GM18517 (cell line): ENCODE results near the gene KIF24.
A peak's percentile ranks its signal among the peaks of the same experiment; 100 is the strongest.
"Not testable (repeated sequence)": the region's sequence is repeated elsewhere in the genome, so short reads cannot be mapped to it uniquely, and the experiment has no call there.

Source experiments
- ATAC-seq: cut with Tn5 transposase; IDR thresholded peaks from one replicate; pipeline ENCODE4 v1.9.1; 2021; ENCODE audit warnings: mild to moderate bottlenecking, moderate library complexity; ENCODE audit not compliant: unreplicated experiment

Gene KIF24

DNA sequence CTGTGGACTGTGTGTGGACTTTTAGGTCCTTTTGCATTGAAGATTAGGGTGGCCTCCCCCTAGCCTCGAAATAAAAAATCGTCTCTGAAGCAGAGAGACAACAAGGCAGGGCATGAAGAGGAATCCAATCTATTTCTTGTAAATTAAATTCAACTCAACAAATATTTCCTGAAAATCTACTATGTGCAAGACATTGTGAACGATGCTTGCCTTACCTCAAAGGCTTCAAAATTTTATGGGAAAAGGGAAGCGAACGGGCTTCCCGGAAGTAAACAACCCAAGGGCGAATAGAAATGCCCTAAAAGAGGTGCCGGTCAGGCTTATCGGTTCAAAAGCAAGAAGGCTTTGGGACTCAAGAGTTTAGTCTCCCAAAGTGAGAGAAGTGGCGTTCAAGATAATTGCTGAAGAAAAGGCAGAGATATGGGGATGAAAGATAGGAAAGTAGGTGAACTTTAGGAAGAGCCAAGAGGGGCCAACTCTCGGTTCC lies 525 bp downstream of the KIF24 start:
- ATAC-seq: peak; percentile 7

DNA sequence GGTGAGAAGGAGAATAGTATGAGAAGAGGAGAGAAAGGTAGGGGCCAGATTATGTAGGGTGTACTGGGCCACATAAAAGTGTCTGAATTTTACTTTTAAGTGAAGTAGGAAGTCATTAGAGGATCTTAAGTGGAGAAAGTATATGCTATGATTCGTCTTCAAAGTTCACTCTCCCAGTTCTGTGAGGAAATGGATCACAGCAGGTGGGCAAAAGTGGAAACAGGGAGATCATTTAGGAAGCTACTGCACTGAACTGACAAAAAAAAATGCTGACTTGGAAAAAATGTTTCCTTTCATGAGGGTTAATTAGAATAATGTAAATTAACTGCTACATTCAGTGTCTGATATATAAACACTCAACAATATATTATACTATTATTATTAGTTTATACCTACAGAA lies 2.4 kb downstream of the KIF24 start:
- no peak for ATAC-seq

DNA sequence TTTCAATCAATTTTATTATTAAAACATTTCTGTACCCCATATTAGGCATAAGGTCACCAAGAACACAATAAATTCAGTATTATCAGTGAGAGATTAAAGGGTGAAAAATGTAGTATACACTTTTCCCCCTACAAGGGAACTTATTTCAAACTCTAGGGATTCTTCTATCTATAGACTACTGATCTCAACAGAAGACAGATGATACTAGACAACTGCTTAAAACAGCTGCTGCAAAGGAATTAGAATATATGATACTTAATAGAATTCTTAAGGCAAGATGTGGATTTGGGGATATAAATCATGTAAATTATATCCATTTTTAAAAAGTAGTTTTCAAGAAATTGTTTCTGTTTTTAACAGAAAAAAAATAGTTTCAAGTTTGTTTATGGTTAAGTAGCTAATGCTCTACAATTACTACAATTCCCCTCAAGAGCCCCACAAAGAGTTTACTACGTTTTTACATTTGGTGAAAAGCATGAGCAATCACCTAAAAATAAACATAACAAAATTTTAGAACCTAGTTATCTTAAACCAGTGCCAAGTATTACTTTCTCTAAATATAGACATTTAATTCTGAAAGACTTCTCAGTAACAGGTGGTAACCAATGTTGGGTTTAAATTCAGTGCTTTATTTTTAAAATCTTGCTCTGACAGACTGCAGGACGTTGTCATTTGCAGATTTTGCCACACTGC lies 6.0 kb downstream of the KIF24 start:
- no peak for ATAC-seq

DNA sequence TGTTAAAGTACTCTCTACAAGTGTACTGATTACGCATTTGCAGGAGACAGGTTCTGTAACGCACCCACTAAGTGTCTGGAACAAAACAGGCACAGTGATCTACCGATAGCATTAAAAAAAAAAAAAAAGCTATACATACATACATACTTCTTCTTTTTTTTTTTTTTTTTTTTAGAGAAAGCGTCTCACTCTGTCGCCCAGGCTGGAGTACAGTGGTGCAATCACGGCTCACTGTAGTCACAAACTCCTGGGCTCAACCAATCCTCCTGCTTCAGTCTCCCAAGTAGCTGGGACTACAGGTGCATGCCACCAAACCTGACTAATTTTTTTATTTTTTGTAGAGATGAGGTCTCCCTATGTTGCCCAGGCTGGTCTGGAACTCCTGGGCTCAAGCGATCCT lies 7.6 kb downstream of the KIF24 start:
- no peak for ATAC-seq

DNA sequence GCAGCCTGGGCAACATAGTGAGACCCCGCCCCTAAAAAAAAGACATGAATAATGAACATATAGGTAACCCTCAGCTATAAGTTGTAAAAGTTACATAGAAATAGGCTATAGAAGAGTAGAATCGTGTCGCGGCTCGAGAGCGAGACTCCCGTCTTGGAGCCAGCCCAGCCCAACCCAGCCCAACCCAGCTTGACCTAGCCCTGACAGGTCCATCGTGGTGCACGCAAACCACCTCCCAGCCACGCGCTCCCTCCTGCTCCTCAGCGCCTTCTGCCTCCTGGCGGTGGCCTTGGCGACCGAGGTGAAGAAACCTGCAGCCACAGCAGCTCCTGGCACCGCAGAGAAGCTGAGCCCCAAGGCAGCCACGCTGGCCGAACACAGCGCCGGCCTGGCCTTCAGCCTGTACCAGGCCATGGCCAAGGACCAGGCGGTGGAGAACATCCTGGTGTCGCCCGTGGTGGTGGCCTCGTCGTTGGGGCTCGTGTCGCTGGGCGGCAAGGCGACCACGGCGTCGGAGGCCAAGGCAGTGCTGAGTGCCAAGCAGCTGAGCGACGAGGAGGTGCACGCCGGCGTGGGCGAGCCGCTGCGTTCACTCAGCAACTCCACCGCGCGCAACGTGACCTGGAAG lies 10.8 kb downstream of the KIF24 start:
- ATAC-seq: no peak

DNA sequence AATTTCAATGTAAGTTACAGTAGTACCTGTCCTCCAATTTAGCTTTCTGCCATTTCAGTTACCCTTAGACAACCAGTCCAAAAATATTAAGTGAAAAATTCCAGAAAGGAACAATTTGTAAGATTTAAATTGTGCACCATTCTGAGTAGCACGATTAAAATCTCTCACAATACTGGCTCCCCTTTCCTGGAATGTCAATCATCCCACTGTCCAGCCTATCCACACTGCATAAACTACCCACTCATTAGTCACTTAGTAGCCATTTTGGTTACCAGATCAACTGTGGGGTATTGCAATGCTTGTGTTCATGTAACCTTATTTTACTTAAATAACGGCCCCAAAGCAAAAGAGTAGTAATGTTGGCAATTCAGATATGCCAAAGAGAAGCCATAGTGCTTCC lies 11.6 kb downstream of the KIF24 start:
- no peak for ATAC-seq

DNA sequence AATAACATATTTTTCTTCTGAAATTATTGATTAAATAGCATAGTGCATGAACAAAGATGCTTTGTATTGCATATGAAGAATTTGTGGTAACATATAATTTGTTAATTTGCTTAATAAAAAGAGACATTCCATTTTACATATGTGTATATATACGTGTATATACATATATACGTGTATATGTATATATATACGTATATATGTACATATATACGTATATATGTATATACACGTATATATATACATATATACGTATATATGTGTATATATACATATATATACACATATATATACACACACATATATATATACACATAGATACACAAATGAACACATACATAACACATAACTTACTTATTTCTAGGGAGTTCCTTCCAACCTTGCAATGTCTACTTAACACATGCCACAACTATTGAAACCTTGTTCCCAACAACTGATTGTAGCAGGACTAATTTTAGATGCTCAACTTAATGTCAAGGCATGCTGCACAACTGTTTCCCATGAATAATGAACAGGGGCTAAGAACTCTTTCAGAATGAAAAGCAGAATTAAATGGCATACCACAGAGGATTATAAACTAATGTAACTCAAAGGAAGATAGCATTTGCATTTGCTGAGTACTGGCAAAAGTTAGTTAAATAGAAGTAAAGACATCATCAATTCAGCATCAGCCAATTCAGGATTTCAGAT lies 17.4 kb downstream of the KIF24 start:
- ATAC-seq: no peak

DNA sequence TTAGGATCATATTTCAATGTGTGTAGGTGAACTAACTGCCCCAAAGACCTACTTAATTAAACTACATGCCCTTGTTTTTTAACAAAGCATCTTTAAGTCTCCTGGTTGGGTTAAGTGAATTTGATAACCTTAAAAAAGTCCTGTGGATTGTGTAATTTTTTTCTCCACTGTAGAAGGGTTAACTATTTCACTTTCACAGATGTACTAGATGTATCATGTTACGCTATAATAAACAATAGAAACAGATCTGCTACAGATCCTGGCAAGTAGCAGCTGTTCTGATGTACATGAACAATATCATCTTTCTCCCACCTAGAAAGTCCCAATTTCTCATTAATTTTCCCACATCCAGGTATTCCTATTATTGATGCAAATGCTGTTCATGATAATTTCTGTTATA lies 18.9 kb downstream of the KIF24 start:
- no peak for ATAC-seq

DNA sequence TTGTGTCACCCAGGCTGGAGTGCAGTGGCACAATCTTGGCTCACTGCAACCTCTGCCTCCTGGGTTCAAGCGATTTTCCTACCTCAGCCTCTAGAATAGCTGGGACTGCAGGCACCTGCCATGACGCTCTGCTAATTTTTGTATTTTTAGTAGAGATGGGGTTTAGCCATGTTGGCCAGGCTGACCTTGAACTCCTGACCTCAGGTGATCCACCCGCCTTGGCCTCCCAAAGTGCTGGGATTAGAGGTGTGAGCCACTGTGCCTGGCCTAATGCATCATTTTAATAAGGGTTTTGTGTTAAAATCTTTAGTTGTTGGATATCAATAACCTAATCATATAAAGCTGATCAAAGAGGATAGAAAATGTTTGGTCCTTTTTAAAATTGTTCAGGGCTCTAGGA lies 20.8 kb downstream of the KIF24 start:
- not testable (repeated sequence) for ATAC-seq

DNA sequence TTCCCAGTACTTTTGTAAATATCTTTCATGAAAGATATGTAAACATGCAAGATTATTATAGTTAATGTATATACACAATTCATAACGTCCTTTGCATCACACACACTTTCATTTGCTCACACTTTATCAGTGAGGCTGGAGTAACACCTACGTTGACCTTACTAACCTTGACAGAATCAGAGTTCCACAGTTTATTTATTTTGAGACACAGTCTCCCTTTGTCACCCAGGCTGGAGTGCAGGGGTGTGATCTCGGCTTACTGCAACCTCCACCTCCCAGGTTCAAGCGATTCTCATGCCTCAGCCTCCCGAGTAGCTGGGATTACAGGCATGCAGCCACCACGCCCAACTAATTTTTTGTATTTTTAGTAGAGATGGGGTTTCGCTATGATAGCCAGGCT lies 28.0 kb downstream of the KIF24 start:
- not testable (repeated sequence) for ATAC-seq

DNA sequence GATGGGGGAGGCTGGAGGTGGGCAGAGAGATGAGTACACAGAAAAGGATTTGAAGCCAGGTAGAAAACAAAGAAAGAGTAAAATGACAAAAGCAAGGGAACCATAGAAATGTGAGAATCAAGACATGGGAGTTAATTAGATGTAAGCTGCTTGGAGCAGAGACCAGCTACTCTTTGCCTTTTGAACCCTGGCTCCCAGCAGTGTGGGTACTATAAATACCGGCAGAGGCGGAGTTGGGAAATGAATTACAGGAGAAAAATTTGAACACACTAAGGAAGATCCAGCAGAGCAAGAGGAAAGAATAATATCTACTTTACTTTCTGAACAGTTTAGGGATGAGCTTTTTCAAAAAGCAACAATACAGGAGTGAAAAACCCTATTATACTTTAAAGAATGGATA lies 36.5 kb downstream of the KIF24 start:
- ATAC-seq: no peak

DNA sequence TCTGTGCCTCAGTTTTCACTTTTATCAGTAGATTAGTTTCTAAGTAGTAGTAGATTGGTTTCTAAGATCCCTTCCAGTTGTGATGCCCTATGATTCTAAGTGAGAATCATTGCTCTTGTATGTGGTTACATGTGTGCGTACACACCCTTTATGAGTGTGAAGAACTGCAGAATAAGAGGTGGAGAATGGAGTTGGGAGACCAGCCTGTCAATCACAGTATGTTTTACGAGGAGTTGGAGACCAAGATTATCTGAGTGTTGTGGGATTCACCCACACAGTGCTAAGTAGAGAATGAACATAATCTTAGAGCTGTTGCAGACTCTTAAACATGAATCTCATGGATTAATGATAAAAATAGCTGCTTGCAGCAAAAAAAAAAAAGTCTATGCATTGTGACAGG lies 37.6 kb downstream of the KIF24 start:
- ATAC-seq: no peak

DNA sequence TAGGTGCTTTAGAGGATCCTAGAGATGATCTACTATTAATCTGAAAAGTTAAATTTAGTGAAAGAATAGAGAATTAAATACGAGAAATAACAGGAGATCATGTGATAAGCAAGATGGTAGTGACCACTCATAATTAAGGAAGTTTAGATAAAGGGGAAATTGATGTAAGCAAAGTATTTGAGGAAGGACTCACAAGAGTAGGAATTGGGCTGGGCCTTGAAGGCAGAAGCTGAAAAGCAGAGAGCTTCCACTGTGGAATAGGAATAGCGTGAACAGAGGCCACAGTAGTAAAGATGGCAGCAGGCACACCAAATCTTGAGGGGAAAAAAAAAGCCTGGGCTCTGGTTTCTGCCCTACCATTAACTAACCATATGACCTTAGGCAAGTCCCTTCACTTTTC lies 38.0 kb downstream of the KIF24 start:
- no peak for ATAC-seq

DNA sequence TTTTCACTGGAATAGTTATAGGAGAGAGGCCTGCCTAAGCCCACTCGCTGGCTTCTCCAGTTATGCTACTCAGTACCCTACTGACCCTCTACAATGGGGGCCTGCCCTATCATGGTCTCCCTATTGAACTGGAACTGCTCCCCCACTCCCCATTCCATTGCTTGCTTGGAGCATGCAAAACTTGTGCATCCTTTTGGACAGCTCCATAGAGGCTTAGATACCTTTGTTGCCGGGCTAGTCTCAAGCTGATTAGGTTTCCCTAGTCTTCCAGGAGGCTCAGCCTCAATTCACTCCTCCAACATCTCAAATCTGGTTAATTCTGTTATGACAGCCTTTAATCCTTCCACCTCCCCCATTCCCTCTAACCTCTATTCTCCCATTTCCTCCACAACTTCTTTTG lies 39.9 kb downstream of the KIF24 start:
- ATAC-seq: no peak

DNA sequence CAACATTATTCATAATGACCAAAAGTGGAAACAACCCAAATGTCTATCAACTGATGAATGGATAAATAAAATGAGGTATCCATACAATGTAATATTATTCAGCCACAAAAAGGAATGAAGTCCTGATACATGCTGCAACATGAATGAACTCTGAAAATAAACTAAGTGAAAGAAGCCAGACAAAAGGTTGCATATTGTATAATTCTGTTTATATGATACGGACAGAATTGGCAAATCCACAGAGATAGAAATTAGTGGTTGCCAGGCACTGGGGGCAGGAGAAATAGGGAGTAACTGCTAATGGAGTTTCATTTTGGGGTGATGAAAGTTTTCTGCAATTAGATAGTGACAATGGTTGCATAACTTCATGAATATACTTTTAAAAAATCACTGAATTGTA lies 47.0 kb downstream of the KIF24 start:
- ATAC-seq: no peak

DNA sequence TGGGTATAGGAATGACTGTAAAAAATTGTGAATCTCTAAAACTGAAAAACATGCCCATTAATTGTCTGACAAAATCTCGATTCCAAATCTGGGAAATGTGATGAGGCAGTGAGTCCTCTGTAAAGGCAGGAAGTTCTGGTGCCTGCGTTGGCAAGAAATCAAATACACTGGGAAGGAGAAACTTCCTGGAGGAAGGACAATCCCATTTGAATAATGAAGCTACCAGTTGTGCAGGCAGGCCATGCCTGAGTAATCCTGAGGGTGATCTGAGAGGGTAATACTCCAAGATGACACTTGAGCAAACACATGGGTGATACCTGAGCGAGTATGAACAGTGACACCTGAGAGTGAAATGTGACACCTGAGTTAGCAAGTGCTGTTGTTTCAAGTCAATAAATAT lies 49.7 kb downstream of the KIF24 start:
- no peak for ATAC-seq
